Ovary (tissue), 9 donors: Measurements from ENCODE around the gene GOPC. TPM values are rescaled to one million over a fixed set of nuclear protein-coding genes. Genes with fewer than 3 reads are reported as not detected.

Experiments
- DNase-seq, 5 donors: peaks; one replicate each; pipeline ENCODE4 v3.0.0-alpha.2; 2019 to 2020
- H3K27ac ChIP-seq, 2 donors: fragments of 200-600 bp; one replicate each; pipeline versions ENCODE4 v1.5.1 to v1.8.0; 2019 to 2022
- H3K27me3 ChIP-seq: fragments of 200-600 bp; one replicate; pipeline ENCODE4 v1.8.0; 2022
- H3K36me3 ChIP-seq: fragments of 200-600 bp; sonication (generic); one replicate; pipeline ENCODE4 v1.5.1; 2019
- H3K4me1 ChIP-seq: one replicate; pipeline ENCODE4 v1.8.1; 2013; ENCODE audit warnings: mild to moderate bottlenecking, moderate library complexity; ENCODE audit not compliant: insufficient read depth
- H3K4me3 ChIP-seq: fragments of 200-600 bp; sonication (generic); one replicate; pipeline ENCODE4 v1.5.1; 2017
- H3K9me3 ChIP-seq, 2 donors: fragments of 200-600 bp in 1 of 2; sonication (generic) in 1 of 2; one replicate each; pipeline versions ENCODE4 v1.5.1 to v1.8.1; 2013 to 2019; ENCODE audit warnings: mild to moderate bottlenecking in 1 of 2, moderate library complexity in 1 of 2
- EP300 ChIP-seq: sonication (generic); formaldehyde crosslinking; IDR thresholded peaks from one replicate; pipeline ENCODE4 v1.6.1; 2017; ENCODE audit warnings: antibody characterized with exemption
- POLR2A ChIP-seq: fragments of 450-650 bp; IDR thresholded peaks from one replicate; pipeline ENCODE4 v1.6.1; 2017; ENCODE audit warnings: antibody characterized with exemption, mild to moderate bottlenecking, moderate library complexity
- WGBS, 3 donors: extraction: QIAGEN DNeasy Blood & Tissue Kit in 1 of 3; methylation state at CpG; one replicate each; pipeline versions ENCODE4 v1.1.5 to v1.1.7; 2013 to 2017; 5-methylcytosine and 5-hydroxymethylcytosine counted together
- intact Hi-C, 4 donors: fragments of 100-400 bp; cut with DNase I; formaldehyde crosslinking; loops; one replicate each; pipeline versions ENCODE4 v1.11.0 to v1.15.1; 2022 to 2023
- polyA plus RNA-seq, 2 donors: library from polyadenylated mRNA; stranded (reverse); fragments of 200-250 nt in 1 of 2; fragments of 350-450 nt in 1 of 2; fragmentation: Illumina TruSeq in 1 of 2; extraction: RNeasy Lipid Tissue Mini Kit (QIAGEN cat#74804) in 1 of 2; gene quantifications; one replicate each; pipeline ENCODE4 v1.2.3, GENCODE V29; 2013 to 2014
- total RNA-seq, 7 donors: library from RNA; depleted of rRNA in 2 of 7; stranded (reverse); fragments of >200 nt in 2 of 7; fragmentation: NEBNext Ultra II Directional in 3 of 7; extraction: Animal tissue kit (Norgen Biotek cat#: 25700) in 3 of 7; gene quantifications; one replicate each; pipeline versions ENCODE4 v1.1.0 to v1.2.4, GENCODE V29; 2016 to 2023
- TF ChIP-seq, protein P1 (sequence below), 3 donors: fragments of 450-650 bp in 2 of 3; fragments of 200-600 bp in 1 of 3; IDR thresholded peaks; one replicate each; pipeline versions ENCODE4 v1.5.1 to v1.8.0; 2016 to 2022; ENCODE audit warnings: antibody characterized with exemption in 3 of 3, mild to moderate bottlenecking in 1 of 3
- donor health status: DM: no; HTN: no; CAD: no; lungs with moderate emphysema.
- donor health status: DM: no; HTN: no; CAD: no.
- donor health status: Bipolar disorder and iron deficiency.
- donor health status: DM: yes; HTN: yes; CAD: no.
- donor health status: DM: no; HTN: no; CAD: no.
- donor health status: DM: yes; HTN: yes; CAD: no.

GOPC gene
- total and polyA plus RNA-seq, 9 donors, result 17.0 to 27.6 (median 24.3) TPM

DNA sequence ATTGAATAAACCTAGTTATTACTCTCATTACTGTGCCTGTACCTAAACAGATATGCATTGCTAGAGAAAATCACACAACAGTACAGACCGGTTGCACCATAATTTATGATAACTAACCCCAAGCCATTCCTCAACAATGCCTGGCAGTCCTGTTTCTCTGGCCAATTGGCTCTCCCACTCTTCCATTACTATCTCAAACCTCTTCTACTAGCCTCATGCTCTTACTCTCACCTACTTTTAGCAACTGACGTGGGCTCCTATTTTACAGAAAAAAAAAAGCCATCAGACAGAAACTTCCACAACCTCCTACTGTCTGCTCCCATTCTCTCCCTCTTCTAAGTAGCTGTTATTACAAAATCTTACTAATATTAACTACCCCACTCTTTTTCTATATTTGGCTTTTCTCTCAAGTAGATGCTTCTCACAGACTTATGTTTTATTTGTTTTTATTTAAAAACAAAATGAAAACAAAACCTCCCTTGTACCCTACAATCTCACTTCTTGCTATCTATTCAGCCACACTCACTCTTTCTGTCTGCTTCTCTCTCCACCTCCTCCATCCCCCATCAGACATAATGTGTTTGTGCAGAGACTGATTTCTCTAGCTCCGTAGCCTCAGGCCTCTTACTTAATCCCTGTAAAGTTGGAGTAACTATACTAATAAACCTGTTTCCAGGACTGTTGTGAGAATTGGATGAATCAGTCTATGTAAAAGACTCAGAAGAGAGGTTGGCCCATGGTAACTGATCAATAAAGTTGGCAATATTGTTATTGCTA lies 9.1 kb downstream of the GOPC start:
- no peaks in the 10 kb centered on the region for H3K4me1 ChIP-seq
- H3K27ac ChIP-seq, result no peak overlapping the region
- DNase-seq, result no peak
- no peak overlapping the region for H3K4me3 ChIP-seq
- H3K36me3 ChIP-seq, result no peaks in the 10 kb centered on the region
- intact Hi-C loops, result no loop called here
- WGBS, 3 donors, result 77 to 78% (median 77%) methylated on average over 3 of the region's 3 CpGs
- no peaks in the 10 kb centered on the region for H3K27me3 ChIP-seq
- TF ChIP-seq, protein P1, sequence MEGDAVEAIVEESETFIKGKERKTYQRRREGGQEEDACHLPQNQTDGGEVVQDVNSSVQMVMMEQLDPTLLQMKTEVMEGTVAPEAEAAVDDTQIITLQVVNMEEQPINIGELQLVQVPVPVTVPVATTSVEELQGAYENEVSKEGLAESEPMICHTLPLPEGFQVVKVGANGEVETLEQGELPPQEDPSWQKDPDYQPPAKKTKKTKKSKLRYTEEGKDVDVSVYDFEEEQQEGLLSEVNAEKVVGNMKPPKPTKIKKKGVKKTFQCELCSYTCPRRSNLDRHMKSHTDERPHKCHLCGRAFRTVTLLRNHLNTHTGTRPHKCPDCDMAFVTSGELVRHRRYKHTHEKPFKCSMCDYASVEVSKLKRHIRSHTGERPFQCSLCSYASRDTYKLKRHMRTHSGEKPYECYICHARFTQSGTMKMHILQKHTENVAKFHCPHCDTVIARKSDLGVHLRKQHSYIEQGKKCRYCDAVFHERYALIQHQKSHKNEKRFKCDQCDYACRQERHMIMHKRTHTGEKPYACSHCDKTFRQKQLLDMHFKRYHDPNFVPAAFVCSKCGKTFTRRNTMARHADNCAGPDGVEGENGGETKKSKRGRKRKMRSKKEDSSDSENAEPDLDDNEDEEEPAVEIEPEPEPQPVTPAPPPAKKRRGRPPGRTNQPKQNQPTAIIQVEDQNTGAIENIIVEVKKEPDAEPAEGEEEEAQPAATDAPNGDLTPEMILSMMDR (IDR thresholded peaks at IDR 0.05), result no peak
- no peak for TF ChIP-seq EP300
- TF ChIP-seq POLR2A, result no peak
- H3K9me3 ChIP-seq, result no peaks in the 10 kb centered on the region

DNA sequence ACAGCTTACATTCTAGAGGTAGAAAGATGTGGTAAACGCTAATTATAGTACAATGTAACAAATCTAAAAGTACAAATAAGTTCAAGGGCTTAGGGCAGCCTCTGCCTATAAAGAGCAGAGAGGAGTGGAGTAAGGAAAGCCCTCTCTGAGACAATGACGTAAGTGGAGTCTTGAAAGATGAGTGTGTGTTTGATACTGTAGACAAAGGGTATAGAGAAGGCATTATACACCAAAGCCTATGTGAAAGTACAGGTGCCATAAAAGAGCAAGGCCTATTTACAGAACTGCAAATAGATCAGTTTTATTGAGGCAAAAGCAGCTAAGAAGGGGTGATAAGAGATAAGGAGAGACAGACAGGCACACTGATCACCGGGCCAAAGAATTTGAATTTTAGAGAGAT lies 10.9 kb downstream of the GOPC start:
- intact Hi-C loops, result no loop called here
- 87 to 93% (median 92%) methylated on average over 3 of the region's 3 CpGs for WGBS, 3 donors
- H3K4me1 ChIP-seq, result no peaks in the 10 kb centered on the region
- H3K4me3 ChIP-seq, result no peak overlapping the region
- no peak for DNase-seq
- TF ChIP-seq EP300 (no peak), POLR2A (no peak)
- TF ChIP-seq, protein P1 (IDR thresholded peaks at IDR 0.05), result no peak
- no peaks in the 10 kb centered on the region for H3K36me3 ChIP-seq
- no peaks in the 10 kb centered on the region for H3K27me3 ChIP-seq
- no peaks in the 10 kb centered on the region for H3K9me3 ChIP-seq
- H3K27ac ChIP-seq, result no peak overlapping the region

DNA sequence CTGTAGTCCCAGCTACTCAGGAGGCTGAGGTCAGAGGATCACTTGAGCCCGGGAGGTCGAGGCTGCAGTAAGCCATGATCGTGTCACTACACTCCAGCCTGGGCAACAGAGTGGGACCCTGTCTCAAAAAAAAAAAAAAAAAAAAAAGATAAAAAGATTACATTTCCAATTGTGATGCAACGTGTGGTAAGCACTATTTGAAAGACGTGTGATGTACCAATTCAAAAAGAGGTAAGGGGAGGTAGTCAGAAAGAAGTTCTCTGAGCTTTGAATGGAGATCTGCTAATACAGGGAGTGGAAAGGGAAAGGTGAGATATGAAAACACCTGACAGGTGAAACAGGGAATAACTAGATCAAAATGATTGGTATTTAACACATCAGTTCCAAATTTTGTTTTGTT lies 11.9 kb downstream of the GOPC start:
- no peak for DNase-seq
- Histone ChIP-seq H3K4me3 (no peak overlapping the region), H3K9me3 (no peaks in the 10 kb centered on the region), H3K36me3 (no peaks in the 10 kb centered on the region), H3K27me3 (no peaks in the 10 kb centered on the region), H3K27ac (no peak overlapping the region), H3K4me1 (no peaks in the 10 kb centered on the region)
- WGBS, 3 donors, result 96 to 97% (median 96%) methylated on average over 5 of the region's 5 CpGs
- TF ChIP-seq POLR2A (no peak), EP300 (no peak)
- TF ChIP-seq, protein P1 (IDR thresholded peaks at IDR 0.05), result no peak
- intact Hi-C loops, result no loop called here

DNA sequence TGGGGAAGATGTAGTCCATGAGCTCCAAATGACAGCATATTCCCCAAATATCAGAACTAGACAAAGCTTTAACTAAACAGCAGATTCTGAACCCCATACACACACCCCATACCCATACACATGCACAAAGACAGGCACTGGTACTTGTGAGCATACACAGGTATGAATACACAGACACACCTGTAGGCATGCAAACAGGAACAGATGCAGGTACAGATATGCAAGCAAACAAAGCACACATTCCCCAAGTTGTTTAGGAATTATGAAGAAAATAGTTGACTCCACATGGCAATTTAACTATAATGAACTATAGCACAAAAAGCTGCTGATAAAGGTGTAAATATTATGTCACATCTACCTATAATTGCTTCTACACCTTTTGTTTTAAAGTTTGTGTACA lies 16.7 kb downstream of the GOPC start:
- Histone ChIP-seq H3K27ac (no peak overlapping the region), H3K9me3 (peaks cover 0 to 2% of the 10 kb centered on the region in 2 donors), H3K27me3 (no peaks in the 10 kb centered on the region), H3K36me3 (peaks cover 3% of the 10 kb centered on the region), H3K4me1 (no peaks in the 10 kb centered on the region), H3K4me3 (no peak overlapping the region)
- TF ChIP-seq EP300 (no peak), POLR2A (no peak)
- TF ChIP-seq, protein P1 (IDR thresholded peaks at IDR 0.05), result no peak
- no peak for DNase-seq
- intact Hi-C loops, result no loop called here
